Left cardiac atrium (tissue), 4 donors: ENCODE measurements around the gene SMC6. TPM values are rescaled to one million over a fixed set of nuclear protein-coding genes. Genes with fewer than 3 reads are reported as not detected.

ENCODE experiments used
- ATAC-seq, 2 donors: fragments of 200-7000 bp; cut with Tn5 transposase; one replicate each; pipeline ENCODE4 v1.9.1; 2020; ENCODE audit warnings: mild to moderate bottlenecking in 2 of 2, moderate library complexity in 2 of 2
- DNase-seq: peaks from one replicate; pipeline ENCODE4 v3.0.0-alpha.2; 2020
- intact Hi-C, 2 donors: fragments of 100-400 bp; cut with DNase I; formaldehyde crosslinking; loops; one replicate each; pipeline versions ENCODE4 v1.14.1 to v1.15.1; 2022 to 2023
- total RNA-seq, 2 donors: library from RNA; stranded (reverse); fragmentation: NEBNext Ultra II Directional; extraction: Animal tissue kit (Norgen Biotek cat#: 25700); gene quantifications; one replicate each; pipeline ENCODE4 v1.2.1, GENCODE V29; 2021
- donor health status: DM: no; HTN: yes; CAD: no.
- donor health status: DM: no; HTN: yes; CAD: no; lungs with severe emphysema.
- donor health status: DM: yes; HTN: yes; CAD: no.
- donor health status: Dilated cardiomyopathy.

The SMC6 gene
- total RNA-seq, 2 donors from 2014 or later = 12.4 to 12.8 TPM

GRCh38 chr2:17664534-17664933 lies 89.1 kb downstream of the SMC6 start:
- ATAC-seq = no peak
- intact Hi-C loops = loop anchor here in 1 of 2 donors (10.0 kb wide), 1 partner anchor 350 kb away; no protein-coding TSS in a partner anchor
- DNase-seq = no peak

DNA sequence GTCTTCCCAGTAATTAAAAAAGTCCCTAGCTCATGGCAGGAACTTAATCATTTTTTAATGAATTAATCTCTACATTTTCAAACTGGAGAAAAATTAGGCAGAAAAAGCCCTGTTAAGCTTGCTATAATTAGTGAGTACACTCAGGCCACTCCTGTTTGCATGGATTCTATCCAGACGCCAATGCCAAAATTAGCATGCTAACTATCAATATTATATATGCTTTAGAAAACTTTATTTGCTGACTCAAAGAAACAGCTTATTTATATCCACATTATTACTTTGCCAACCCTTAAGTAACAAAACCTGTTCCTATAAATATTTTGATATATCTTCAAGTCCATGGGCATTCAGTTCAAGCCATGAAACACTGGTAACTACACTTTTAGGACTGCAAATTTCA lies 90.9 kb downstream of the SMC6 start:
- intact Hi-C loops = loop anchor here in 1 of 2 donors (10.0 kb wide), 1 partner anchor 348 kb away; no protein-coding TSS in a partner anchor
- ATAC-seq (no peak), DNase-seq (no peak)

GRCh38 chr2:17661460-17661859 lies 92.2 kb downstream of the SMC6 start:
- DNase-seq (no peak), ATAC-seq (no peak)
- intact Hi-C loops = loop anchor here in 1 of 2 donors (10.0 kb wide), 1 partner anchor 347 kb away; no protein-coding TSS in a partner anchor

DNA sequence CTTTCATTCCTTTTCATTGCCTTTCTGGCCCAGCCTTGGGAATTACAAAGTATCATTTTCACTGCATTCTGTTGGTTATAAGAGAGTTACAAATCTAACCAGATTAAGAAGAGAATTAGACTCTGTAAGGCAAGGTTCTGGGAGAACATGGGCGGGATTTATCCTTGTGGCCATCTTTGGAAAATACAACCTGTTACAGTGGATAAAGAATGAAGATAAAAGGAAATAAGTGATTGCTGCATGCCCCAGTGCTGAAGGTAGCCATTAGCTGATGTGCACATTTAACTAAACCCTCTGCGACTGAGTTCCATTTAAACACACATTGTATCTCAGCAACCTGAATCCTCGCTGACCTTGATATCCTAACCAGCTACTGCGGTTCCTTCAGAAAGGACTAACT lies 93.4 kb downstream of the SMC6 start:
- DNase-seq = no peak
- ATAC-seq = no peak
- intact Hi-C loops = loop anchor here in 1 of 2 donors (10.0 kb wide), 1 partner anchor 345 kb away; no protein-coding TSS in a partner anchor

DNA sequence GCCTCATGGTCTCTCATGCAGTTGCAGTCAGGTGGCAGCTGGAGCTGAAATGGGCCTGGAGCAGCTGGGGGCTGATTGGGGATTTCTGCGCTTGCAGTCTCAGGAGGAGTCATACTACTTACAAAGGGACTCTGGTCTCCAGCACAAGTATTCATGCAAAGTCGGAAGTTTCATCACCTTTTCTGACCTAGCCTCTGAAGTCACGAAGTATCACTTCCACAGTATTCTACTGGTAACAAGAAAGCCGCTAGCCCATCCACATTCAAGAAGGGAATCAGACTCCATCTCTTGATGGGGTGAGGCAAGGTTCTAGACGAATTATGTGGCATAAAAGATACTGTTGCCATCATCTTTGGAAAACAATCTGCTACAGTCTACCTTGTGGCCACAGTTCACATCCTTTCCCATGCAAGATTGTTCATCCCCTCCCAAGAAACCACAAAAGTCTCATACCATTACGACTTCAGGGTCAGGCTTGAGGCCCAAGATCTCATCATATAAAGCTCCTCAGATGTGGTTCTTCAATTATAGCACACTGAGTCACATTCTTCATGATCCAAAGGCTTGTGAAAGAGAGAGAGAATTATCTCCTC lies 95.3 kb downstream of the SMC6 start:
- DNase-seq (no peak), ATAC-seq (no peak)
- intact Hi-C loops = no loop called here

DNA sequence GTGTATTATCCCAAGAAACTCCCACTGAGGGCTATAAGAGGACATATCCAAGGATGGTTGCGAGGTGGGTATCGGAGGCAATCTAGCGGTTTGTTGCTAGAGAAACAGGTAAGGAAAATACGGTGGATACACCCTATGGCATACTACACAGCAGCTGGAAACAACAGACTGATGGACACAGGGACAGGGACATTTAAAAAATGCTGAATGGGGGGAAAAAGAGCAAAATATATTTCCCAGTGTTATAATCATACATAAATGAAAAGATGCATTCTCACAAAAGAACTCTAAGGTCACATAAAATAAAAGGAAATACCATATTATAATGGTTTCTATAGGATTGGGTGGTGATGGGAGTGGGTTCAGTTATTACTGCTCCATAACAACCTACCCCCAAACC lies 95.9 kb downstream of the SMC6 start:
- ATAC-seq = no peak
- intact Hi-C loops = no loop called here
- no peak for DNase-seq

DNA sequence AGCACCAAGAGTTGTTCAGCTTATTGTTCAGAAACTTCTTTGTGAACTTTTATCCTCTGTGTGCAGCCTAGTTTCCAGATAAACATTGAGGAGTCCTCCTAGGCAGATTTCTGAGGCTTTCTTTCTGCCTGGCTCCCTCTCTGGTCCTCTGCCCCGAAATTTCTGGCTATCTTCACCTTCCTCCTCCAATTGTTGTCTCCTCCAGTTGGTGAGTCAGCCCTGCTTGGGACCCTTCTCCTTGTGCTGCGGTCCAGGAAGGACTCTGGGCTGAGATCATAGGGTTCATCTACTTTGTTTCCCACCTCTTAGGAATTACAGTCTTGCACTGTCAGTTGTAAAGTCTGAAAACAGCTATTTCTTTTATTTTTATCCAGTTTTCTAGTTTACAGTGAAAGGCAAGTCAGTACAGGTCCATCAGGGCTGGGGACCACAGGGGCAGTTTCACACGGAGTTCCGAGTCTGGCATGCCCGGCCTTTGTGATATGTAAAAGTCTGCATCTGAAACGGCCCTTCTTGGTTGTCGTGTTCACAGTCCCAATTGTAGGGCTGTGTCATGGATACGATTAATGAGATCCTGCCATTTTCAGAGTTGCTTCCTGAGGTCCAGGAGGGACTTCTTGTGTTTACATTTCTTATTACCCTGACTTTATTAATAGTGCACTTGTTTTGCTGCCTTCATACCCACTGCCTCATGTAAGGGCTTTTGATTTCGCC lies 100.8 kb downstream of the SMC6 start:
- intact Hi-C loops = no loop called here
- no peak for DNase-seq
- no peak for ATAC-seq

GRCh38 chr2:17649026-17649425 lies 104.6 kb downstream of the SMC6 start:
- intact Hi-C loops = loop anchor here in 1 of 2 donors (5.0 kb wide), 1 partner anchor 107 kb away; the partner anchor contains the start of gene VSNL1
- DNase-seq (no peak), ATAC-seq (no peak)

- DNase-seq (no peak), ATAC-seq (no peak)
- intact Hi-C loops = loop anchor here in 1 of 2 donors (5.0 kb wide), 1 partner anchor 106 kb away; the partner anchor contains the start of gene VSNL1
These were observed 105.0 kb downstream of the SMC6 start for GRCh38 chr2:17648581-17648980.

- intact Hi-C loops = loop anchor here in 1 of 2 donors (5.0 kb wide), 1 partner anchor 105 kb away; the partner anchor contains the start of gene VSNL1
- DNase-seq (no peak), ATAC-seq (no peak)
These were observed 106.5 kb downstream of the SMC6 start for GRCh38 chr2:17646838-17647701.

- ATAC-seq (peak; percentile 54 to 65), DNase-seq (no peak)
- intact Hi-C loops = loop anchor here in 1 of 2 donors (5.0 kb wide), 1 partner anchor 104 kb away; the partner anchor contains the start of gene VSNL1
These were observed 107.5 kb downstream of the SMC6 start for GRCh38 chr2:17646081-17646554.

- ATAC-seq = no peak
- DNase-seq = no peak
- intact Hi-C loops = loop anchor here in 1 of 2 donors (5.0 kb wide), 1 partner anchor 103 kb away; the partner anchor contains the start of gene VSNL1
These were observed 108.5 kb downstream of the SMC6 start for GRCh38 chr2:17644997-17645720.

- peak; percentile 73 for DNase-seq
- peak in 1 of 2 donors; percentile 93 for ATAC-seq
- intact Hi-C loops = no loop called here
These were observed 110.5 kb downstream of the SMC6 start for GRCh38 chr2:17643031-17643615.

- DNase-seq (no peak), ATAC-seq (no peak)
- intact Hi-C loops = no loop called here
These were observed 113.2 kb downstream of the SMC6 start for GRCh38 chr2:17640406-17640805.

DNA sequence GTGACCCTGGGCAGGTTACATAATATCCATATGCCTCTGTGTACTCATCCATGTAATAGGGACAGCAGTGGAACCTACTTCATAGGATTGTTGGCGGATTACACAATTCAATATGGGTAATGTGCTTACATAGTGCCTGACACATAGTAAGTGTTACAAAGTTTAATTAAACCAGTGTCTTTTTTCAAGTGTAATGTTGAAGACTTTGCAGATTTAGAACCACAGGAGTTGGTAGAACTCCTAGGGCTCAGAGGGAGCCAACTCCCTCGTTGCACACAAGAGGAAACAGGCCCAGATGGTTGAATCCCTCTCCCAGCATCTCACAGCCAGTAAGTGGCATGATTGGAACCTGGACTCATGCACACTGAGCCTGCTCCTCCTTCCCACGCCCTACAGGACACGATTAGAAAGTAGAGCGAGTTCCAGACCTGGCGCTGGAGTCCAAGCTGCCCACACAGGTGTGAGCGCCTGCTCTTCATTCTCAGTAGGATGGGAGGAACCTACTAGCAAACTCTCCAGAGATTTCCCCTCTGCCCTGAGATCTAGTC lies 115.3 kb downstream of the SMC6 start:
- DNase-seq (no peak), ATAC-seq (no peak)
- intact Hi-C loops = no loop called here

DNA sequence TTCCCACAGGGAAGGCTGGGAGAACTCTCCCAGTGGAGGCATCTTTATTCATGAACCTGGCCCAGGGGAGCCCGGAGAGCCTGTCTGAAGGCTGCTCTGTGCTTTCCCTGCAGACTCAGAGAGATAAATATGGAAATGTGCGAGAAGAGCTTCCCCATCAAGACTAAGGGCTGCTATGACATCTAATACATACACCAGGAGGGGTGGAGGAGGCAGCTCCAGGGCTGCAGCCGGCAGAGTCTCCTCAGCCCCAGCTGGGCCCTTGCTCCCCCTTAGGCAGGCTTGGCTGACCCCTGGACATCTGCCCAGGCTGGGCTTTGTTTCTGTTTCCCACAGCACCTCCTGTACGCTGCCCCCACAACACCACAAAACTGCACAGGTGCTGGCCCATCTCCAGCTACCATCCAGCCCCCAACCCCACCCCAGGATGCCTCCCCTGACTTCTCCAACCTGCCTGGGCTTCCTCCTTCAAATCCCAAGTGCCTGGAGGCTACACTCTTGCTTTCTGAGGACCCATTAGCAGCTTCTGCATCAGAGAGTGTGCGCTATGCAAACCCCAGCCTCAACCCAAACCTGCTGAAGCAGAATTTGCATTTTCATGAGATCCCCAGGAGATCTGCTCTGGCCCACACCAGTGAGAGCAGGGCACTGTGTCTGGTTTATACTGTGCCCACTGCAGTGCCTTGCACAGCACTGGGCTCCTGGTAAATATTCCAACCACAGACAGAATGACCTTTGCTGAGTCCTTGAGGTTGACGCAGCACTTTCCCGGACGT lies 116.3 kb downstream of the SMC6 start:
- ATAC-seq = peak in 1 of 2 donors; percentile 28
- intact Hi-C loops = no loop called here
- no peak for DNase-seq

DNA sequence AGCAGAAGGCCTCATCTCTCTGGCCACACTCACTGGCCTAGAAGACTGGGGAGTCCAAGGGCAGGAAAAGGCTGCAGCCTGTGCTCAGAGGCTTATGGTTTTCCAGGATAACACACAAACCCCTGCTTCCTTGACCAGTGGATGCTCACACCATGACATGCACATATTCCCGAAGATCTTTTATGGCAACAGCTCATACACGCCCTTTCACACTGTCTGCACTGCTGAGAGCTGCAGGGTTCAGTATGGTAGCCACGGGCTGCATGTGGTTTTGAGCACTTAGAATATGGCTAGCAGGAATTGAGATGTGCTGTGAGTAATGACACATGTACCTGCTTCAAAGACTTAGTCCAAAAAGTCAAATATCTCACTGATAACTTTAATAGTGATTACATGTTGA lies 117.4 kb downstream of the SMC6 start:
- intact Hi-C loops = no loop called here
- DNase-seq (no peak), ATAC-seq (no peak)
